CD4-positive, alpha-beta T cell (primary cell): Measurements from ENCODE around the gene KCTD15. TPM values are rescaled to one million over a fixed set of nuclear protein-coding genes. Genes with fewer than 3 reads are reported as not detected.
"Not testable (repeated sequence)": the region's sequence is repeated elsewhere in the genome, so short reads cannot be mapped to it uniquely, and the experiment has no call there.

Experiments
- ATAC-seq: fragments of 200-7000 bp; cut with Tn5 transposase; one replicate; pipeline ENCODE4 v1.10.0; 2022; ENCODE audit warnings: mild to moderate bottlenecking; ENCODE audit not compliant: poor library complexity
- CTCF ChIA-PET: fragments of 350-600 bp; sonication (Branson Sonifier 250); formaldehyde crosslinking; loops from one replicate; lab custom pipeline; 2021; ENCODE audit warnings: antibody characterized with exemption, inconsistent platforms; lab: Charles Lee
- POLR2A ChIA-PET: fragments of 350-600 bp; sonication (Branson Sonifier 250); formaldehyde crosslinking; loops from one replicate; lab custom pipeline; 2021; ENCODE audit warnings: antibody characterized with exemption, inconsistent platforms; lab: Charles Lee
- DNase-seq, 14 experiments: peaks; one replicate each; pipeline ENCODE4 v3.0.0-alpha.2; 2013 to 2020; ENCODE audit warnings: mixed read lengths in 2 of 14
- H3K27ac ChIP-seq, 2 donors: one replicate each; pipeline versions ENCODE4 v1.5.1 to v1.7.0; 2013; ENCODE audit warnings: low read length in 2 of 2, low read depth in 1 of 2, mild to moderate bottlenecking in 1 of 2
- H3K27me3 ChIP-seq, 2 experiments: 1 replicate in 1 of 2; 2 replicates in 1 of 2; pipeline versions ENCODE4 v1.6.1 to v1.7.0; 2013; ENCODE audit warnings: low read length in 2 of 2, control low read depth in 1 of 2, mild to moderate bottlenecking in 1 of 2, moderate library complexity in 1 of 2; ENCODE audit not compliant: insufficient read depth in 2 of 2, control insufficient read depth in 1 of 2
- H3K36me3 ChIP-seq: one replicate; pipeline ENCODE4 v1.6.1; 2013; ENCODE audit warnings: low read length, control low read depth; ENCODE audit not compliant: insufficient read depth
- H3K4me1 ChIP-seq: one replicate; pipeline ENCODE4 v1.6.1; 2013; ENCODE audit warnings: low read length, control low read depth; ENCODE audit not compliant: insufficient read depth
- H3K4me3 ChIP-seq: one replicate; pipeline ENCODE4 v1.5.1; 2013; ENCODE audit warnings: mild to moderate bottlenecking, low read length, moderate library complexity
- H3K9me3 ChIP-seq, 2 experiments: 1 replicate in 1 of 2; 2 replicates in 1 of 2; pipeline versions ENCODE4 v1.6.1 to v1.7.0; 2013; ENCODE audit warnings: low read length in 2 of 2, mild to moderate bottlenecking in 2 of 2, control low read depth in 1 of 2, moderate library complexity in 1 of 2; ENCODE audit not compliant: control insufficient read depth in 1 of 2, insufficient read depth in 1 of 2
- H3K27ac Mint-ChIP-seq: one replicate; pipeline ENCODE4 v1.8.0; 2020; ENCODE audit warnings: mixed read lengths
- H3K27me3 Mint-ChIP-seq: one replicate; pipeline ENCODE4 v1.8.0; 2021; ENCODE audit warnings: mixed read lengths
- H3K36me3 Mint-ChIP-seq: one replicate; pipeline ENCODE4 v1.8.0; 2021; ENCODE audit warnings: low read depth, mixed read lengths
- H3K4me1 Mint-ChIP-seq: one replicate; pipeline ENCODE4 v1.8.0; 2021; ENCODE audit warnings: low read depth, mixed read lengths
- H3K4me3 Mint-ChIP-seq: one replicate; pipeline ENCODE4 v1.8.0; 2020; ENCODE audit warnings: mild to moderate bottlenecking, mixed read lengths
- H3K9me3 Mint-ChIP-seq: one replicate; pipeline ENCODE4 v1.8.0; 2020; ENCODE audit warnings: mixed read lengths
- intact Hi-C, 2 experiments: fragments of 100-400 bp; cut with DNase I in 1 of 2; cut with micrococcal nuclease in 1 of 2; formaldehyde crosslinking; loops; one replicate each; pipeline versions ENCODE4 v1.15.1 to v1.9.0; 2023 to 2025; cut with DNase I, micrococcal nuclease
- total RNA-seq, 174 experiments: library from RNA in 2 of 174; stranded (reverse) in 2 of 174; gene quantifications; one replicate each; pipeline ENCODE4 v1.2.3 and lab custom pipeline; 2021 to 2026
- TF ChIP-seq, protein P1 (sequence below): fragments of 200-600 bp; IDR thresholded peaks from one replicate; pipeline ENCODE4 v1.8.0; 2022; ENCODE audit warnings: antibody characterized with exemption, mild to moderate bottlenecking

KCTD15 gene
- total RNA-seq, 2 experiments from 2014 or later: 3.6 to 3.9 TPM

DNA sequence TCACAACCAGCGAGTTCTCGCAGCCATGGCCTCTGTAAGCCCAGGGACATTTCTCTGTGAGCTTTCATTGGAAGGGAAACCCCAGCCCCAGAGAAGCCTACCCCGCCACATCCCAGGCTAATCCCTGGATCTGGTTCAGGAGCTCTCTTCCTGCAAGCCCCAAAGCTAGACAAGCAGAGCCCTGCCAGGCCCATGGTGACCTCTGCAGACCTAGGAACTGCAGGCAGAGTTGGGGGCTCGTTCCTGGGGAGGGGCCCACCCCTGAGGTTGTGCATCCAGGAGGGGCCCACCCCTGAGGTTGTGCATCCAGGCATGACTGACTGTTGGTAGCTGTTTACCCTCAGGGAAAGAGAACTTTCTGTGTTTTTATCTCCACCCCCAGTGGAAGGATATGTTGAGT, 21.7 kb downstream of the KCTD15 start:
- ChIA-PET CTCF (interaction anchor here (1.2 to 1.5 kb wide), 2 partner anchors 23 to 40 kb away, joined by 3 to 8 read pairs; no protein-coding TSS in a partner anchor), POLR2A (no interaction called here)
- H3K27ac Mint-ChIP-seq: no peak overlapping the region

DNA sequence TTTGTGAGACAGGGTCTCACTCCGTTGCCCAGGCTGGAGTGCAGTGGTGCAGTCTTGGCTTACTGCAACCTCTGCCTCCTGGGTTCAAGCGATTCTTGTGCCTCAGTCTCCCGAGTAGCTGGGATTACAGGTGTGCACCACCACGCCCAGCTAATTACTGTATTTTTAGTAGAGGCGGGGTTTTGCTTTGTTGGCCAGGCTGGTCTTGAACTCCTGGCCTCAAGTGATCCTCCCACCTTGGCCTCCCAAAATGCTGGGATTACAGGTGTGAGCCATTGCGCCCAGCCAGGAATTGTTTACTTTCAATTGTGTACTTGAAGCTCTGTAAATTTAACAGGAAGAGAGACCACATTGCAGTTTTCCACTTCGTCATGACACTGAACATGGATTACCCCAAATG, 22.4 kb downstream of the KCTD15 start:
- H3K36me3 ChIP-seq, DNase-seq, intact Hi-C loops, H3K27me3 ChIP-seq, H3K4me3 ChIP-seq, H3K9me3 ChIP-seq, H3K9me3 Mint-ChIP-seq, H3K4me1 Mint-ChIP-seq, ATAC-seq, H3K27ac Mint-ChIP-seq, H3K36me3 Mint-ChIP-seq, H3K27ac ChIP-seq: not testable (repeated sequence)
- peaks cover 34% of the 10 kb centered on the region for H3K4me1 ChIP-seq
- peaks cover 33% of the 10 kb centered on the region for H3K27me3 Mint-ChIP-seq
- POLR2A ChIA-PET: interaction anchor here (1.5 kb wide), 1 partner anchor 21 kb away, joined by 4 read pairs; no protein-coding TSS in a partner anchor
- H3K4me3 Mint-ChIP-seq: peak overlapping the region; percentile 76
- CTCF ChIA-PET: interaction anchor here (1.2 to 1.5 kb wide), 2 partner anchors 24 to 41 kb away, joined by 3 to 8 read pairs; no protein-coding TSS in a partner anchor

More for the DNA sequence above, 21.7 kb downstream of the KCTD15 start:
- TF ChIP-seq, protein P1, sequence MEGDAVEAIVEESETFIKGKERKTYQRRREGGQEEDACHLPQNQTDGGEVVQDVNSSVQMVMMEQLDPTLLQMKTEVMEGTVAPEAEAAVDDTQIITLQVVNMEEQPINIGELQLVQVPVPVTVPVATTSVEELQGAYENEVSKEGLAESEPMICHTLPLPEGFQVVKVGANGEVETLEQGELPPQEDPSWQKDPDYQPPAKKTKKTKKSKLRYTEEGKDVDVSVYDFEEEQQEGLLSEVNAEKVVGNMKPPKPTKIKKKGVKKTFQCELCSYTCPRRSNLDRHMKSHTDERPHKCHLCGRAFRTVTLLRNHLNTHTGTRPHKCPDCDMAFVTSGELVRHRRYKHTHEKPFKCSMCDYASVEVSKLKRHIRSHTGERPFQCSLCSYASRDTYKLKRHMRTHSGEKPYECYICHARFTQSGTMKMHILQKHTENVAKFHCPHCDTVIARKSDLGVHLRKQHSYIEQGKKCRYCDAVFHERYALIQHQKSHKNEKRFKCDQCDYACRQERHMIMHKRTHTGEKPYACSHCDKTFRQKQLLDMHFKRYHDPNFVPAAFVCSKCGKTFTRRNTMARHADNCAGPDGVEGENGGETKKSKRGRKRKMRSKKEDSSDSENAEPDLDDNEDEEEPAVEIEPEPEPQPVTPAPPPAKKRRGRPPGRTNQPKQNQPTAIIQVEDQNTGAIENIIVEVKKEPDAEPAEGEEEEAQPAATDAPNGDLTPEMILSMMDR: no peak
- no peaks in the 10 kb centered on the region for H3K9me3 Mint-ChIP-seq
- H3K36me3 ChIP-seq: no peaks in the 10 kb centered on the region
- no peaks in the 10 kb centered on the region for H3K9me3 ChIP-seq
- no peaks in the 10 kb centered on the region for H3K27me3 ChIP-seq
- H3K27me3 Mint-ChIP-seq: peaks cover 35% of the 10 kb centered on the region
- H3K4me1 Mint-ChIP-seq: peaks cover 5% of the 10 kb centered on the region
- no peak overlapping the region for H3K4me3 ChIP-seq
- ATAC-seq (no peak), DNase-seq (no peak)
- peak overlapping the region; percentile 3 for H3K4me3 Mint-ChIP-seq
- intact Hi-C loops: no loop called here
- no peak overlapping the region for H3K27ac ChIP-seq
- H3K4me1 ChIP-seq: peaks cover 34% of the 10 kb centered on the region
- H3K36me3 Mint-ChIP-seq: no peaks in the 10 kb centered on the region

DNA sequence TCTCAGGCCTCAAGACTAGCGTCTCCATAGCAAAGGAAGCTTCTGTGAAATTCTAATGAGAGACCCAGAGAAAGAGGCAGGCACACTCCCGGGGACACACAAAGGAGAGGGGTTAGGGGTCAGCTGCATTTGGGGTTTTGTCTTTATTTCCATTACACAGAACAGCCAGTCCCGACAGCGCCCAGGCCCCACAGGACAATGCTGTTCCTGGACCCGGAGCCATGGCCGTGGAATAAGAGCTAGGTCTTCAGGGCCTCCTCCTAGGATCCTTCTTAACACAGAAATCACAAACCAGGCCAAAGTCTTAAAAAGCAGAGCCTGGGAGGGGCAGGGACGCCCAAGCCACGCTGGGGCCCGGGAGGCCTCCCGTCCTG, 22.8 kb downstream of the KCTD15 start:
- Mint-ChIP-seq H3K27ac (no peak overlapping the region), H3K4me3 (peak overlapping the region; percentile 76), H3K9me3 (no peaks in the 10 kb centered on the region), H3K4me1 (peaks cover 5% of the 10 kb centered on the region), H3K27me3 (peaks cover 29% of the 10 kb centered on the region), H3K36me3 (no peaks in the 10 kb centered on the region)
- ATAC-seq (no peak), DNase-seq (no peak)
- intact Hi-C loops: no loop called here
- Histone ChIP-seq H3K4me3 (peak overlapping the region; percentile 58), H3K27ac (peak overlapping the region in 1 of 2 donors; percentile 40), H3K9me3 (no peaks in the 10 kb centered on the region), H3K27me3 (no peaks in the 10 kb centered on the region), H3K4me1 (peaks cover 34% of the 10 kb centered on the region), H3K36me3 (no peaks in the 10 kb centered on the region)
- TF ChIP-seq, protein P1: no peak
- ChIA-PET CTCF (interaction anchor here (1.2 to 1.5 kb wide), 2 partner anchors 25 to 42 kb away, joined by 3 to 8 read pairs; no protein-coding TSS in a partner anchor), POLR2A (interaction anchor here (0.6 to 1.5 kb wide), 2 partner anchors 22 to 643 kb away, joined by 4 read pairs; no protein-coding TSS in a partner anchor)
